Right ventricle myocardium inferior (tissue), 1 donor: ENCODE measurements around the gene FNBP1L. TPM values are rescaled to one million over a fixed set of nuclear protein-coding genes. Genes with fewer than 3 reads are reported as not detected.

Experiments
- ATAC-seq: fragments of 200-7000 bp; cut with Tn5 transposase; one replicate; pipeline ENCODE4 v1.9.1; 2020; ENCODE audit warnings: mild to moderate bottlenecking, moderate library complexity
- DNase-seq: peaks from one replicate; pipeline ENCODE4 v3.0.0; 2021; ENCODE audit errors: missing footprints
- intact Hi-C: fragments of 100-400 bp; cut with DNase I; formaldehyde crosslinking; loops from one replicate; pipeline ENCODE4 v1.11.0; 2022
- total RNA-seq: library from RNA; stranded (reverse); fragmentation: NEBNext Ultra II Directional; extraction: Animal tissue kit (Norgen Biotek cat#: 25700); gene quantifications from one replicate; pipeline ENCODE4 v1.2.1, GENCODE V29; 2021
- donor health status: DM: no; HTN: yes; CAD: no; lungs with severe emphysema.

FNBP1L gene
- total RNA-seq, 1 donor from 2014 or later: 24.8 TPM

GRCh38 chr1:93504247-93505033 lies 56.5 kb downstream of the FNBP1L start:
- ATAC-seq (no peak), DNase-seq (no peak)
- intact Hi-C loops: loop anchor here (5.0 kb wide), 1 partner anchor 48 kb away; no protein-coding TSS in a partner anchor

- intact Hi-C loops: no loop called here
- no peak for DNase-seq
- no peak for ATAC-seq
Measured at GRCh38 chr1:93506126-93506525, 58.2 kb downstream of the FNBP1L start.

- DNase-seq: no peak
- no peak for ATAC-seq
- intact Hi-C loops: no loop called here
Measured at GRCh38 chr1:93516164-93516563, 68.2 kb downstream of the FNBP1L start.

- no peak for DNase-seq
- no peak for ATAC-seq
- intact Hi-C loops: no loop called here
Measured at GRCh38 chr1:93518516-93518915, 70.6 kb downstream of the FNBP1L start.

GRCh38 chr1:93519199-93519829 lies 71.4 kb downstream of the FNBP1L start:
- intact Hi-C loops: no loop called here
- DNase-seq (no peak), ATAC-seq (no peak)

- intact Hi-C loops: no loop called here
- no peak for ATAC-seq
- no peak for DNase-seq
Measured at GRCh38 chr1:93521618-93522017, 73.7 kb downstream of the FNBP1L start.

GRCh38 chr1:93522721-93523120 lies 74.8 kb downstream of the FNBP1L start:
- intact Hi-C loops: no loop called here
- DNase-seq (no peak), ATAC-seq (no peak)

- no peak for ATAC-seq
- intact Hi-C loops: no loop called here
- DNase-seq: no peak
Measured at GRCh38 chr1:93525431-93525830, 77.5 kb downstream of the FNBP1L start.

GRCh38 chr1:93526431-93526830 lies 78.5 kb downstream of the FNBP1L start:
- DNase-seq (no peak), ATAC-seq (no peak)
- intact Hi-C loops: no loop called here

- no peak for ATAC-seq
- intact Hi-C loops: no loop called here
- no peak for DNase-seq
Measured at GRCh38 chr1:93528412-93528811, 80.5 kb downstream of the FNBP1L start.

- intact Hi-C loops: loop anchor here (5.0 kb wide), 1 partner anchor 69 kb away; no protein-coding TSS in a partner anchor
- ATAC-seq (no peak), DNase-seq (no peak)
Measured at GRCh38 chr1:93531193-93531592, 83.3 kb downstream of the FNBP1L start.

GRCh38 chr1:93532780-93533378 lies 85.0 kb downstream of the FNBP1L start:
- no peak for DNase-seq
- intact Hi-C loops: loop anchor here (5.0 kb wide), 1 partner anchor 71 kb away; no protein-coding TSS in a partner anchor
- no peak for ATAC-seq

GRCh38 chr1:93533677-93534076 lies 85.8 kb downstream of the FNBP1L start:
- intact Hi-C loops: loop anchor here (5.0 kb wide), 1 partner anchor 71 kb away; no protein-coding TSS in a partner anchor
- DNase-seq (no peak), ATAC-seq (no peak)

- intact Hi-C loops: no loop called here
Measured at GRCh38 chr1:93537396-93537795, 89.5 kb downstream of the FNBP1L start.

GRCh38 chr1:93537924-93538323 lies 90.0 kb downstream of the FNBP1L start:
- no peak for ATAC-seq
- no peak for DNase-seq

More at GRCh38 chr1:93537396-93537795, 89.5 kb downstream of the FNBP1L start:
- DNase-seq: no peak
- ATAC-seq: no peak

GRCh38 chr1:93541045-93541444 lies 93.1 kb downstream of the FNBP1L start:
- ATAC-seq: no peak

More at GRCh38 chr1:93537924-93538323, 90.0 kb downstream of the FNBP1L start:
- intact Hi-C loops: no loop called here

GRCh38 chr1:93542398-93542797 lies 94.5 kb downstream of the FNBP1L start:
- ATAC-seq (no peak), DNase-seq (no peak)
- intact Hi-C loops: no loop called here

More at GRCh38 chr1:93541045-93541444, 93.1 kb downstream of the FNBP1L start:
- intact Hi-C loops: no loop called here
- DNase-seq: no peak

GRCh38 chr1:93546162-93546863 lies 98.4 kb downstream of the FNBP1L start:
- intact Hi-C loops: no loop called here
- no peak for DNase-seq
- ATAC-seq: no peak

- ATAC-seq (no peak), DNase-seq (no peak)
- intact Hi-C loops: no loop called here
Measured at GRCh38 chr1:93549131-93549530, 101.2 kb downstream of the FNBP1L start.
